ENCODE measurements around the gene ADAT3.

DNA sequence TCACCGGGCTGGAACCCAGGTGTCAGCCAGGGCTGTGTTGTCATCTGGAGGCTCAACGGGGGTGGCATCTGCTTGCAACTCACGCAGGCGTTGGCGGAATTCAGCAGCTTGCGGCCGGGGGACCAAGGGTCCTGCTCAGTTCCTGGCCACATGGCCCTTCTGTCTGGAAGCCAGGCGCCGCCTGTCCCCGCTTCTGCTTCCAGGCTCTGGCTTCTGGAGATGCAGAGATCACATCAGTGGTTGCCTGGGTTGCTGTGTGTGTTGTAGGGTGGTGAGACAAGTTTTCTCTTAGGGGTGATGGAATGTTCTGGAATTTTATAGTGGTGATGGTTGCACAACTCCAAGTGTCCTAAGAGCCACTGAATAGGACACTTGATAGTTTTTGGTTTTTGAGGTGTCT, 5.0 kb downstream of the ADAT3 start:
- TF ChIP-seq, protein P1, sequence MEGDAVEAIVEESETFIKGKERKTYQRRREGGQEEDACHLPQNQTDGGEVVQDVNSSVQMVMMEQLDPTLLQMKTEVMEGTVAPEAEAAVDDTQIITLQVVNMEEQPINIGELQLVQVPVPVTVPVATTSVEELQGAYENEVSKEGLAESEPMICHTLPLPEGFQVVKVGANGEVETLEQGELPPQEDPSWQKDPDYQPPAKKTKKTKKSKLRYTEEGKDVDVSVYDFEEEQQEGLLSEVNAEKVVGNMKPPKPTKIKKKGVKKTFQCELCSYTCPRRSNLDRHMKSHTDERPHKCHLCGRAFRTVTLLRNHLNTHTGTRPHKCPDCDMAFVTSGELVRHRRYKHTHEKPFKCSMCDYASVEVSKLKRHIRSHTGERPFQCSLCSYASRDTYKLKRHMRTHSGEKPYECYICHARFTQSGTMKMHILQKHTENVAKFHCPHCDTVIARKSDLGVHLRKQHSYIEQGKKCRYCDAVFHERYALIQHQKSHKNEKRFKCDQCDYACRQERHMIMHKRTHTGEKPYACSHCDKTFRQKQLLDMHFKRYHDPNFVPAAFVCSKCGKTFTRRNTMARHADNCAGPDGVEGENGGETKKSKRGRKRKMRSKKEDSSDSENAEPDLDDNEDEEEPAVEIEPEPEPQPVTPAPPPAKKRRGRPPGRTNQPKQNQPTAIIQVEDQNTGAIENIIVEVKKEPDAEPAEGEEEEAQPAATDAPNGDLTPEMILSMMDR (IDR thresholded peaks at IDR 0.05; ENCODE audit: low read depth, low read length), result no peak
- TF ChIP-seq EZH2phosphoT487 (IDR thresholded peaks at IDR 0.05; ENCODE audit: low read depth), result no peak
